GM12874 (cell line): ENCODE data around the gene PARD3B.

Experiments used
- CTCF ChIP-seq: IDR thresholded peaks from 2 replicates; pipeline ENCODE4 v1.5.1; 2011; ENCODE audit warnings: low read depth, mild to moderate bottlenecking, control low read depth, low read length, moderate library complexity; ENCODE audit not compliant: insufficient read depth

PARD3B gene

GRCh38 chr2:205012961-205013360 is 467.7 kb downstream of the PARD3B start:
- TF ChIP-seq CTCF = no peak

- no peak for TF ChIP-seq CTCF
Measured at GRCh38 chr2:205013586-205013985, 468.3 kb downstream of the PARD3B start.

GRCh38 chr2:205014201-205014600 is 468.9 kb downstream of the PARD3B start:
- TF ChIP-seq CTCF = no peak

GRCh38 chr2:205017381-205017780 is 472.1 kb downstream of the PARD3B start:
- no peak for TF ChIP-seq CTCF

GRCh38 chr2:205017912-205018311 is 472.6 kb downstream of the PARD3B start:
- TF ChIP-seq CTCF = no peak

- no peak for TF ChIP-seq CTCF
Measured at GRCh38 chr2:205020673-205021072, 475.4 kb downstream of the PARD3B start.

GRCh38 chr2:205022841-205023240 is 477.6 kb downstream of the PARD3B start:
- no peak for TF ChIP-seq CTCF

GRCh38 chr2:205024822-205025518 is 479.7 kb downstream of the PARD3B start:
- no peak for TF ChIP-seq CTCF
